Measurements from ENCODE around the gene TANGO6.

The TANGO6 gene

DNA sequence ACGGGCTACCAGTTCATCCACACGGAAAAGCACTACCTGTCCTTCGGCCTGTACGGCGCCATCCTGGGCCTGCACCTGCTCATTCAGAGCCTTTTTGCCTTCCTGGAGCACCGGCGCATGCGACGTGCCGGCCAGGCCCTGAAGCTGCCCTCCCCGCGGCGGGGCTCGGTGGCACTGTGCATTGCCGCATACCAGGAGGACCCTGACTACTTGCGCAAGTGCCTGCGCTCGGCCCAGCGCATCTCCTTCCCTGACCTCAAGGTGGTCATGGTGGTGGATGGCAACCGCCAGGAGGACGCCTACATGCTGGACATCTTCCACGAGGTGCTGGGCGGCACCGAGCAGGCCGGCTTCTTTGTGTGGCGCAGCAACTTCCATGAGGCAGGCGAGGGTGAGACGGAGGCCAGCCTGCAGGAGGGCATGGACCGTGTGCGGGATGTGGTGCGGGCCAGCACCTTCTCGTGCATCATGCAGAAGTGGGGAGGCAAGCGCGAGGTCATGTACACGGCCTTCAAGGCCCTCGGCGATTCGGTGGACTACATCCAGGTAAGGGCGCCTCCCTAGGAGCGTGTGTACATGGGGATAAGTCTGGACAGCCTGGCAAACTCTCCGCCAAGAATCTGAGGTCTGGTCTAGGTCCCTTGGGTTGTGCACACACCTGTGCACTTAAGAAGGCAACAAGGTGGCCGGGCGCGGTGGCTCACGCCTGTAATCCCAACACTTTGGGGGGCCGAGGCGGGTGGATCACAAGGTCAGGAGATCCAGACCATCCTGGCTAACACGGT is 266.3 kb downstream of the TANGO6 start:
- Histone ChIP-seq H3K4me3 (ENCODE audit: insufficient read length, low read depth) (no peak overlapping the region), H3K9ac (ENCODE audit: insufficient read length, low read depth) (peak overlapping the region; percentile 27), H3K4me1 (ENCODE audit: insufficient read depth, insufficient read length) (peaks cover 13% of the 10 kb centered on the region), H3K36me3 (ENCODE audit: insufficient read depth, insufficient read length, low read length) (peaks cover 52% of the 10 kb centered on the region), H3K9me3 (ENCODE audit: insufficient read depth, low read length) (no peaks in the 10 kb centered on the region), H3K27me3 (ENCODE audit: insufficient read depth, insufficient read length) (no peaks in the 10 kb centered on the region)
- DNase-seq (ENCODE audit: low read depth, low spot score), result no peak
- TF ChIP-seq SUZ12 (IDR thresholded peaks at IDR 0.05; ENCODE audit: extremely low read depth, insufficient read depth, insufficient read length), result no peak
- TF ChIP-seq YY1 (IDR thresholded peaks at IDR 0.05; ENCODE audit: insufficient read depth, insufficient read length), result no peak
- TF ChIP-seq ZNF274 (IDR thresholded peaks at IDR 0.05; ENCODE audit: low read depth, low read length), result no peak

DNA sequence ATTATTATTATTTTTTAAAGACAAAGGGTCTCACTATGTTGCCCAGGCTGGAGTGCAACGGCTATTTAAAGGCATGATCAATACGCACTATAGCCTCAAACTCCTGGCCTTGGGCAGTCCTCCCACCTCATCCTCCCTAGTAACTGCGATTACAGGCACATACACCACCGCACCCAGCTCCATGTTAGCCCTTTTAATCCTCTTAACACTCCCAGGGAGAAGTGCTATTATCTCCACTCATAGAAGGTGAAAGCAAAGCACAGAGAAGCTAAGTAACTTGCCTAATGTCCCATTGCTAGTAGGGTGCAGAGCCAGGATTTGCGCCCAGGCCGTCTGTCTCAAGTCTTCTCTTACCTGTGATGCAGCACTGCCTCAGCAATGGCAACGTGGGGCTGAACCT is 267.1 kb downstream of the TANGO6 start:
- TF ChIP-seq SUZ12 (IDR thresholded peaks at IDR 0.05; ENCODE audit: extremely low read depth, insufficient read depth, insufficient read length) (no peak), ZNF274 (IDR thresholded peaks at IDR 0.05; ENCODE audit: low read depth, low read length) (no peak), YY1 (IDR thresholded peaks at IDR 0.05; ENCODE audit: insufficient read depth, insufficient read length) (no peak)
- H3K4me1 ChIP-seq (ENCODE audit: insufficient read depth, insufficient read length), result peaks cover 15% of the 10 kb centered on the region
- DNase-seq (ENCODE audit: low read depth, low spot score), result no peak
- H3K4me3 ChIP-seq (ENCODE audit: insufficient read length, low read depth), result no peak overlapping the region
- peaks cover 59% of the 10 kb centered on the region for H3K36me3 ChIP-seq (ENCODE audit: insufficient read depth, insufficient read length, low read length)
- H3K27me3 ChIP-seq (ENCODE audit: insufficient read depth, insufficient read length), result no peaks in the 10 kb centered on the region
- H3K9me3 ChIP-seq (ENCODE audit: insufficient read depth, low read length), result no peaks in the 10 kb centered on the region
- no peak overlapping the region for H3K9ac ChIP-seq (ENCODE audit: insufficient read length, low read depth)

DNA sequence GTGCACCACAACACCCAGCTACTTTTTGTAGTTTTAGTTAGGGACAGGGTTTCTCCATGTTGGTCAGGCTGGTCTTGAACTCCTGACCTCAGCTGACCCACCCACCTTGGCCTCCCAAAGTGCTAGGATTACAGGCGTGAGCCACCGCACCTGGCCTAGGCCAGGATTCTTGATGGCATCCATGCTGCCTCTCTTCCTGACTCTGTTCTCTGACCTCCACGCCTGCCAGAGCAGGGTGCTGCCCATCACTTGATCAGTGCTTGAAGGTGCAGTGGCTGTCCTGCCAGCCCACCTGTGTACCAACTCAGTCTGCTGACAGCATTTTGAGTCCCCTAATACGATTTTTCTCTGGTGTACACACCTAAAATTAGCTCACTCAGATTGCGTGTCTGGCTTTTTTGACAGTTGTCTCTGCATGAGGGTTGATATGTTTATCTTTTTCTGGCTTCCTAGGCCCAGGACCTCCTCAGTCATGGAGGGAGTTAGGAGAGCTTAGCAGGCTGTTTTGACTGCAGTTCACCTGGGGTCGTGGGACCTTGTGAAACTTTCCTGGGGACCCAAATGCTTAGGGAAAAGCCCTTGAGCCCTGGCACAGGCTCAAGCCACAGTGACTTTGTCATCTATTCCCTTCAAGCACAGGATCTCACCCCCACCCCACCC is 268.0 kb downstream of the TANGO6 start:
- peaks cover 68% of the 10 kb centered on the region for H3K36me3 ChIP-seq (ENCODE audit: insufficient read depth, insufficient read length, low read length)
- H3K27me3 ChIP-seq (ENCODE audit: insufficient read depth, insufficient read length), result no peaks in the 10 kb centered on the region
- DNase-seq (ENCODE audit: low read depth, low spot score), result no peak
- H3K4me3 ChIP-seq (ENCODE audit: insufficient read length, low read depth), result no peak overlapping the region
- H3K9me3 ChIP-seq (ENCODE audit: insufficient read depth, low read length), result no peaks in the 10 kb centered on the region
- TF ChIP-seq SUZ12 (IDR thresholded peaks at IDR 0.05; ENCODE audit: extremely low read depth, insufficient read depth, insufficient read length) (no peak), YY1 (IDR thresholded peaks at IDR 0.05; ENCODE audit: insufficient read depth, insufficient read length) (no peak), ZNF274 (IDR thresholded peaks at IDR 0.05; ENCODE audit: low read depth, low read length) (no peak)
- peak overlapping the region; percentile 18 for H3K9ac ChIP-seq (ENCODE audit: insufficient read length, low read depth)
- peaks cover 15% of the 10 kb centered on the region for H3K4me1 ChIP-seq (ENCODE audit: insufficient read depth, insufficient read length)

DNA sequence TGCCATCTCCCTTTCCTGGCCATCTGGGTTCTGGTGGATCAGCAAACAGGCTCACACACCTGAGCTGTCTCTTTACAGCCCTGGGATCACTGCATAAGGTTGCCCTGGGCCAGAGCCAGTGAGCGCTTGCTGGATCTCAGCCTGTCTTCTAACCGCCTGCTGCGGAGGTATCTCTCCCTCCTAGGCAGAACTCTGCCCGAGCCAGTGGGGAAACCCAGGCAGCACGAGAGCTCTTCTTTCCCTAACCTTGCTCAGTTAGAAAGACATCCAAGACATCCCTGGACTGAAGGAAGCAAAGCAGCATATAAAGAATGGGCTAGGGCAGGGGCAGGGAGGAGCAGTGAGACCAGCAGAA is 268.5 kb downstream of the TANGO6 start:
- peak overlapping the region; percentile 18 for H3K9ac ChIP-seq (ENCODE audit: insufficient read length, low read depth)
- no peak for DNase-seq (ENCODE audit: low read depth, low spot score)
- H3K27me3 ChIP-seq (ENCODE audit: insufficient read depth, insufficient read length), result no peaks in the 10 kb centered on the region
- TF ChIP-seq YY1 (IDR thresholded peaks at IDR 0.05; ENCODE audit: insufficient read depth, insufficient read length) (no peak), ZNF274 (IDR thresholded peaks at IDR 0.05; ENCODE audit: low read depth, low read length) (no peak), SUZ12 (IDR thresholded peaks at IDR 0.05; ENCODE audit: extremely low read depth, insufficient read depth, insufficient read length) (no peak)
- peaks cover 73% of the 10 kb centered on the region for H3K36me3 ChIP-seq (ENCODE audit: insufficient read depth, insufficient read length, low read length)
- H3K4me3 ChIP-seq (ENCODE audit: insufficient read length, low read depth), result no peak overlapping the region
- peaks cover 15% of the 10 kb centered on the region for H3K4me1 ChIP-seq (ENCODE audit: insufficient read depth, insufficient read length)
- H3K9me3 ChIP-seq (ENCODE audit: insufficient read depth, low read length), result no peaks in the 10 kb centered on the region

DNA sequence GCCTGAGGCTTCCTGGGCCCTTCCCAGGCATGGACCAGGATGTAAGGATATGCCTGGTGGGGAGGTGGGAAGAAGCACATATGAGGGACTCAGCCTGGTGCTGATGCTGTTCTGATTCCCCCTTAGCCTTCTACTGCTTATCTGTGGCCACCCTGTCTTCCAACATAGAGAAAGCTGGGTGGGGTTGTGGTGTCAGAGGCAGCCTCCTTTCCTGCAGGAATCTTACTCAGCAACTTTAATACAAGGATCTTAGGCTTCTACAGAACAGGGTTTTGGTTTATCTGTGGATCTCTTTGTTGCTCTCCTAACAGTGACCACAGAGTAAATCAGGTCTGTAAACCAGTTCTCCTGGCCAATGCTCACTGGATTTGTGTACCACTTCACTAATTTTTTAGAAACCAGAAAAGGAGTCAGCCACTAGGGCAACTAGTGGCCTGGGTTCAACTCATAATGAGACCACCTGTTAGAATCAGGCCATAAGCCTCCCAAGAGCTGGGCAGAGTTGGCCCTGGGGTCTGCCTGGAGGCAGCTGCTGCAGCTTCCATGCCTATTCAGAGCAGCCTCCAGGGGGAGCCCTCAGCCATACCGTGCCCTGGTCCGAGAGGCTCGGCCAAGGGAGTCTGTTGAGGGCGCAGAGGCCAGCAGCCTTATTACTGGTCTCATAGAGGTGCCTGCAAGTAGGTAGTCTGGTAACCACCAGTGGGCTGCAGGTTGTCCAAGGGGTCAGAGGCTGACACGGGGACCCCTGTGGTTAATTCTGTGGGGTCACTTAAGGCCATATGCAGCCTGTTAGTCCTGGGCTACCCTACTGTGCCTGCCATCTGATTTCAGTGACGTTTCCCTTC is 269.2 kb downstream of the TANGO6 start:
- Histone ChIP-seq H3K27me3 (ENCODE audit: insufficient read depth, insufficient read length) (no peaks in the 10 kb centered on the region), H3K9ac (ENCODE audit: insufficient read length, low read depth) (peak overlapping the region; percentile 4), H3K4me1 (ENCODE audit: insufficient read depth, insufficient read length) (peaks cover 15% of the 10 kb centered on the region), H3K36me3 (ENCODE audit: insufficient read depth, insufficient read length, low read length) (peaks cover 80% of the 10 kb centered on the region), H3K4me3 (ENCODE audit: insufficient read length, low read depth) (no peak overlapping the region), H3K9me3 (ENCODE audit: insufficient read depth, low read length) (peaks cover under 1% of the 10 kb centered on the region; the same call in 1 of the 2 replicates)
- DNase-seq (ENCODE audit: low read depth, low spot score), result no peak
- TF ChIP-seq YY1 (IDR thresholded peaks at IDR 0.05; ENCODE audit: insufficient read depth, insufficient read length) (no peak), SUZ12 (IDR thresholded peaks at IDR 0.05; ENCODE audit: extremely low read depth, insufficient read depth, insufficient read length) (no peak), ZNF274 (IDR thresholded peaks at IDR 0.05; ENCODE audit: low read depth, low read length) (no peak)

DNA sequence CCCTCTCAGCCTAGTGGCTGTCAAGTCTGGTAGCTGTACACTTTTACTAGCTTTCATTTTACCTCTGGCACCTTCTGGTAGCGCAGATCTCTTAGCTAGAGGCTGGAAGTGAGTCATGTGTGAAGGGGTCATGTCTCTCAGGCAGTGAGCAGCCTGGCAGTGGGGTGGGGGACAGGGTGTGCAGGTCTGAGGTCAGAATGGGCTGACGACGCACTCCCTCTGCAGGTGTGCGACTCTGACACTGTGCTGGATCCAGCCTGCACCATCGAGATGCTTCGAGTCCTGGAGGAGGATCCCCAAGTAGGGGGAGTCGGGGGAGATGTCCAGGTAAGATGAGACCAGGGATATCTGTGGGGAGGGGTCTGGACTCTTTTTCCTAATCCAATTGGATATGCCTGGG is 269.9 kb downstream of the TANGO6 start:
- H3K36me3 ChIP-seq (ENCODE audit: insufficient read depth, insufficient read length, low read length), result peaks cover 87% of the 10 kb centered on the region
- no peak for DNase-seq (ENCODE audit: low read depth, low spot score)
- TF ChIP-seq SUZ12 (IDR thresholded peaks at IDR 0.05; ENCODE audit: extremely low read depth, insufficient read depth, insufficient read length), result no peak
- no peak for TF ChIP-seq ZNF274 (IDR thresholded peaks at IDR 0.05; ENCODE audit: low read depth, low read length)
- no peak for TF ChIP-seq YY1 (IDR thresholded peaks at IDR 0.05; ENCODE audit: insufficient read depth, insufficient read length)
- no peak overlapping the region for H3K4me3 ChIP-seq (ENCODE audit: insufficient read length, low read depth)
- H3K9ac ChIP-seq (ENCODE audit: insufficient read length, low read depth), result no peak overlapping the region
- peaks cover 15% of the 10 kb centered on the region for H3K4me1 ChIP-seq (ENCODE audit: insufficient read depth, insufficient read length)
- H3K27me3 ChIP-seq (ENCODE audit: insufficient read depth, insufficient read length), result no peaks in the 10 kb centered on the region
- peaks cover 8% of the 10 kb centered on the region; the same call in 1 of the 2 replicates for H3K9me3 ChIP-seq (ENCODE audit: insufficient read depth, low read length)

Data from NT2/D1 (cell line).